Colon (tissue), 2 donors: Measurements from ENCODE around the gene PROC.

Source experiments
- FAIRE-seq: peaks from 2 replicates; lab custom pipeline; 2012; peaks lifted over from hg19 to GRCh38; lab: Jason Lieb, UNC
- donor health status: control.
- donor health status: control.

PROC gene

DNA sequence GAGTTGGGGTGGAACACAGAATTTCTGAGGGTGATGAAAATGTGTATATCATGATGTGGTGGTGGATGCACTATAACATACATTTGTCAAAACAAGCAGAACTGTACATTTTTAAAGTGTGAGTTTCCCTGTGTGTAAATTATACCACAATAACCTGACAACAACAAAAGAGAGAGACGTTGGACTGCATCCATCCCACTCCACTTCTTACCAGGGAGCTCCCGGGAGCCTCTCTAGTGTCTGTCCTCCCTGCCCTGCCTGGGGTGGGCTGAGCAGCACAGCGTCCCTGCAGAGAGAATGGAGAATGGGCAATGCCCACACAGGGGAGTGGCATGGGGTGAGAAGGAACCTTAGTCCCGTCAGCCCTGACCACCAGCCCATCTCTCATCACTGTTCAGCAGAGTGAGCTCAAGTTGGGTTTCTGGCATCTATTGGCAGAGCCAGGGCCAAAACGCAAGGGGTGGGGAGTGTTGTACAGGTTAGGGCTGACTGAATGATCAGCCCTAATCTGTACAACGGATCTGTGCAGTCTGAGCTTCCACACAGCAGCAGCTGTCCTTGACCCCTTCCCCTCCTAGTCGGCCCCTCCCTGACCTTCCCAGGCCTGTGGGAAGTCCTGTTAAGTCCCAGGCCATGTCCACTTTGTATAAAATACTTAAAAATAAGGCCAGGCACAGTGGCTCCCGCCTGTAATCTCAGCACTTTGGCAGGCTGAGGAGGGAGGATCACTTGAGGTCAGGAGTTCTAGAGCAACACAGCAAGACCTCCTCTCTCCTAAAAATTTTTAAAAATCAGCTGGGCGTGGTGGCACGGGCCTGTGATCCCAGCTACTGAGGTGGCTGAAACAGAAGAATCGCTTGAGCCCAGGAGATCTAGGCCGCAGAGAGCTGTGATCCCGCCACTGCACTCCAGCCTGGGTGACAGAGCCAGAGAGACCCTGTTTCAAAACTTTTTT is 3.3 kb upstream of the PROC start:
- no peak for FAIRE-seq

DNA sequence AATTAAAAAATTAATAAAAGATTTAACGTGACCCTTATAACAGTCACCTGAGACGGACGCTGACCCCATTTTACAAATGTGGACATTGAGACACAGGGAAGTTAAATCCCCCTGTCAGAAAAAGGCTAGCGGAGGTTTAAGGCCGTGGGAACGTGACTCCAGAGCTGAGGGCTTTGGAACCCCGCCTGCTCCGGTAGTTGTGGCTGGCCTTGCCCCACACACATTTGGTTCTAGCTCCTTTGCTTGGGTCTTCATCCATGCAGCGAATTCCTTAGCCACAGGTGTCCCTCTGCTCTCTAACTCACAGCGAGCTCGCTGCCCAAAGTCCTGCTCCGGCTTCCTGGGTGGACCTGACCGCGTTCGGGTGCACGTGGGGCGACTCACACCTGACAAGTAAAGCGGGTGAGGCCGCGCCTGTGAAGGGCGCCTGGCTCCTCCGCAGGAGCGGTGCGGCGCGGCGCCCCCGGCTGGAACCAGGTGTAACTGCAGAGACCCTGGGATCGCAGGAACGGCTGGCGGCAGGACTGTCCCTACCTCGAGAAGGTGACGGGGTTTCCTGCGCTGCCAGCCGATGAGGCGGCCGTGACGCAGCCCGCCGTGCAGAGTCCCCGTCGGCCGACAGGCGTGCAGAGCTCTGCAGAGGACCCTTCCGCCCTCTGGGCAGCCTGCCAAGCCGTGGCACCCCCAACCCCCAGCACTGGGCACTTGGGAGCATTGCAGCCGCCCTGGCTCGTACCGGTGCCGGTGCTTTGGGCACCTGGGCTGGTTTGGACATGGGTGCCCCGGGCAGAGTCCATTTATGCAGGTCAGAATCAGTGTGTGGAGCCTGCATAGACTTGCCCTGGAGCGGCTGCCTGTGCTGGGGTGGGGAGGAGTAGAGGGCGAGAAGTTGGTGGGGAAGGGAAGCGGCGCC is 2.4 kb upstream of the PROC start:
- FAIRE-seq, result no peak

- FAIRE-seq, result no peak
Measured at GRCh38 chr2:127416506-127417001, 1.7 kb upstream of the PROC start.

DNA sequence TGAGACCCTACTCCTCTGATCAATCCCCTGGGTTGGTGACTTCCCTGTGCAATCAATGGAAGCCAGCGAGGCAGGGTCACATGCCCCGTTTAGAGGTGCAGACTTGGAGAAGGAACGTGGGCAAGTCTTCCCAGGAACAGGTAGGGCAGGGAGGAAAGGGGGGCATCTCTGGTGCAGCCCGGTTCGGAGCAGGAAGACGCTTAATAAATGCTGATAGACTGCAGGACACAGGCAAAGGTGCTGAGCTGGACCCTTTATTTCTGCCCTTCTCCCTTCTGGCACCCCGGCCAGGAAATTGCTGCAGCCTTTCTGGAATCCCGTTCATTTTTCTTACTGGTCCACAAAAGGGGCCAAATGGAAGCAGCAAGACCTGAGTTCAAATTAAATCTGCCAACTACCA is 821 bp upstream of the PROC start:
- no peak for FAIRE-seq

GRCh38 chr2:127419112-127419430 is 844 bp downstream of the PROC start:
- FAIRE-seq, result no peak

- no peak for FAIRE-seq
Measured at GRCh38 chr2:127419448-127420038, 1.3 kb downstream of the PROC start.

DNA sequence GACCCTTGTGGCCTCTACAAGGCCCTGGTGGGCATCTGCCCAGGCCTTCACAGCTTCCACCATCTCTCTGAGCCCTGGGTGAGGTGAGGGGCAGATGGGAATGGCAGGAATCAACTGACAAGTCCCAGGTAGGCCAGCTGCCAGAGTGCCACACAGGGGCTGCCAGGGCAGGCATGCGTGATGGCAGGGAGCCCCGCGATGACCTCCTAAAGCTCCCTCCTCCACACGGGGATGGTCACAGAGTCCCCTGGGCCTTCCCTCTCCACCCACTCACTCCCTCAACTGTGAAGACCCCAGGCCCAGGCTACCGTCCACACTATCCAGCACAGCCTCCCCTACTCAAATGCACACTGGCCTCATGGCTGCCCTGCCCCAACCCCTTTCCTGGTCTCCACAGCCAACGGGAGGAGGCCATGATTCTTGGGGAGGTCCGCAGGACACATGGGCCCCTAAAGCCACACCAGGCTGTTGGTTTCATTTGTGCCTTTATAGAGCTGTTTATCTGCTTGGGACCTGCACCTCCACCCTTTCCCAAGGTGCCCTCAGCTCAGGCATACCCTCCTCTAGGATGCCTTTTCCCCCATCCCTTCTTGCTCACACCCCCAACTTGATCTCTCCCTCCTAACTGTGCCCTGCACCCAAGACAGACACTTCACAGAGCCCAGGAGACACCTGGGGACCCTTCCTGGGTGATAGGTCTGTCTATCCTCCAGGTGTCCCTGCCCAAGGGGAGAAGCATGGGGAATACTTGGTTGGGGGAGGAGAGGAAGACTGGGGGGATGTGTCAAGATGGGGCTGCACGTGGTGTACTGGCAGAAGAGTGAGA is 2.0 kb downstream of the PROC start:
- no peak for FAIRE-seq

DNA sequence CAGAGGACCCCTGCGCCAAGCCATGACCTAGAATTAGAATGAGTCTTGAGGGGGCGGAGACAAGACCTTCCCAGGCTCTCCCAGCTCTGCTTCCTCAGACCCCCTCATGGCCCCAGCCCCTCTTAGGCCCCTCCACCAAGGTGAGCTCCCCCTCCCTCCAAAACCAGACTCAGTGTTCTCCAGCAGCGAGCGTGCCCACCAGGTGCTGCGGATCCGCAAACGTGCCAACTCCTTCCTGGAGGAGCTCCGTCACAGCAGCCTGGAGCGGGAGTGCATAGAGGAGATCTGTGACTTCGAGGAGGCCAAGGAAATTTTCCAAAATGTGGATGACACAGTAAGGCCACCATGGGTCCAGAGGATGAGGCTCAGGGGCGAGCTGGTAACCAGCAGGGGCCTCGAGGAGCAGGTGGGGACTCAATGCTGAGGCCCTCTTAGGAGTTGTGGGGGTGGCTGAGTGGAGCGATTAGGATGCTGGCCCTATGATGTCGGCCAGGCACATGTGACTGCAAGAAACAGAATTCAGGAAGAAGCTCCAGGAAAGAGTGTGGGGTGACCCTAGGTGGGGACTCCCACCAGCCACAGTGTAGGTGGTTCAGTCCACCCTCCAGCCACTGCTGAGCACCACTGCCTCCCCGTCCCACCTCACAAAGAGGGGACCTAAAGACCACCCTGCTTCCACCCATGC is 3.0 kb downstream of the PROC start:
- no peak for FAIRE-seq

GRCh38 chr2:127421871-127422558 is 3.8 kb downstream of the PROC start:
- no peak for FAIRE-seq

DNA sequence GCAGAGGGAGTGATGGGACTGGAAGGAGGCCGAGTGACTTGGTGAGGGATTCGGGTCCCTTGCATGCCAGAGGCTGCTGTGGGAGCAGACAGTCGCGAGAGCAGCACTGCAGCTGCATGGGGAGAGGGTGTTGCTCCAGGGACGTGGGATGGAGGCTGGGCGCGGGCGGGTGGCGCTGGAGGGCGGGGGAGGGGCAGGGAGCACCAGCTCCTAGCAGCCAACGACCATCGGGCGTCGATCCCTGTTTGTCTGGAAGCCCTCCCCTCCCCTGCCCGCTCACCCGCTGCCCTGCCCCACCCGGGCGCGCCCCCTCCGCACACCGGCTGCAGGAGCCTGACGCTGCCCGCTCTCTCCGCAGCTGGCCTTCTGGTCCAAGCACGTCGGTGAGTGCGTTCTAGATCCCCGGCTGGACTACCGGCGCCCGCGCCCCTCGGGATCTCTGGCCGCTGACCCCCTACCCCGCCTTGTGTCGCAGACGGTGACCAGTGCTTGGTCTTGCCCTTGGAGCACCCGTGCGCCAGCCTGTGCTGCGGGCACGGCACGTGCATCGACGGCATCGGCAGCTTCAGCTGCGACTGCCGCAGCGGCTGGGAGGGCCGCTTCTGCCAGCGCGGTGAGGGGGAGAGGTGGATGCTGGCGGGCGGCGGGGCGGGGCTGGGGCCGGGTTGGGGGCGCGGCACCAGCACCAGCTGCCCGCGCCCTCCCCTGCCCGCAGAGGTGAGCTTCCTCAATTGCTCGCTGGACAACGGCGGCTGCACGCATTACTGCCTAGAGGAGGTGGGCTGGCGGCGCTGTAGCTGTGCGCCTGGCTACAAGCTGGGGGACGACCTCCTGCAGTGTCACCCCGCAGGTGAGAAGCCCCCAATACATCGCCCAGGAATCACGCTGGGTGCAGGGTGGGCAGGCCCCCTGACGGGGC is 4.6 kb downstream of the PROC start:
- no peak for FAIRE-seq

DNA sequence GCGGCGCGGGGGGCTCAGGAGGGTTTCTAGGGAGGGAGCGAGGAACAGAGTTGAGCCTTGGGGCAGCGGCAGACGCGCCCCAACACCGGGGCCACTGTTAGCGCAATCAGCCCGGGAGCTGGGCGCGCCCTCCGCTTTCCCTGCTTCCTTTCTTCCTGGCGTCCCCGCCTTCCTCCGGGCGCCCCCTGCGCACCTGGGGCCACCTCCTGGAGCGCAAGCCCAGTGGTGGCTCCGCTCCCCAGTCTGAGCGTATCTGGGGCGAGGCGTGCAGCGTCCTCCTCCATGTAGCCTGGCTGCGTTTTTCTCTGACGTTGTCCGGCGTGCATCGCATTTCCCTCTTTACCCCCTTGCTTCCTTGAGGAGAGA is 5.2 kb downstream of the PROC start:
- no peak for FAIRE-seq

GRCh38 chr2:127423880-127424279 is 5.7 kb downstream of the PROC start:
- FAIRE-seq, result no peak

GRCh38 chr2:127424598-127425520 is 6.6 kb downstream of the PROC start:
- FAIRE-seq, result no peak

- FAIRE-seq, result no peak
Measured at GRCh38 chr2:127425540-127426490, 7.6 kb downstream of the PROC start.

GRCh38 chr2:127426501-127427354 is 8.5 kb downstream of the PROC start:
- FAIRE-seq, result no peak
